Cardiac fibroblast (primary cell): Measurements from ENCODE around the gene CBFA2T3.
A peak's percentile ranks its signal among the peaks of the same experiment; 100 is the strongest.

Experiments used
- DNase-seq, 2 donors: peaks; one replicate each; pipeline versions ENCODE4 v3.0.0 to v3.0.0-alpha.2; 2010; ENCODE audit warnings: low read depth in 2 of 2
- H3K4me3 ChIP-seq, 2 donors: replicated peaks in 1 of 2; 1 replicate in 1 of 2; 2 replicates in 1 of 2; pipeline ENCODE4 v1.5.1; 2011; ENCODE audit warnings: low read depth in 2 of 2, low read length in 2 of 2, mild to moderate bottlenecking in 2 of 2, moderate library complexity in 1 of 2
- TF ChIP-seq, protein P1 (sequence below): IDR thresholded peaks from one replicate; pipeline ENCODE4 v1.5.1; 2011; ENCODE audit warnings: low read depth, mild to moderate bottlenecking, low read length, inconsistent platforms

CBFA2T3 gene

DNA sequence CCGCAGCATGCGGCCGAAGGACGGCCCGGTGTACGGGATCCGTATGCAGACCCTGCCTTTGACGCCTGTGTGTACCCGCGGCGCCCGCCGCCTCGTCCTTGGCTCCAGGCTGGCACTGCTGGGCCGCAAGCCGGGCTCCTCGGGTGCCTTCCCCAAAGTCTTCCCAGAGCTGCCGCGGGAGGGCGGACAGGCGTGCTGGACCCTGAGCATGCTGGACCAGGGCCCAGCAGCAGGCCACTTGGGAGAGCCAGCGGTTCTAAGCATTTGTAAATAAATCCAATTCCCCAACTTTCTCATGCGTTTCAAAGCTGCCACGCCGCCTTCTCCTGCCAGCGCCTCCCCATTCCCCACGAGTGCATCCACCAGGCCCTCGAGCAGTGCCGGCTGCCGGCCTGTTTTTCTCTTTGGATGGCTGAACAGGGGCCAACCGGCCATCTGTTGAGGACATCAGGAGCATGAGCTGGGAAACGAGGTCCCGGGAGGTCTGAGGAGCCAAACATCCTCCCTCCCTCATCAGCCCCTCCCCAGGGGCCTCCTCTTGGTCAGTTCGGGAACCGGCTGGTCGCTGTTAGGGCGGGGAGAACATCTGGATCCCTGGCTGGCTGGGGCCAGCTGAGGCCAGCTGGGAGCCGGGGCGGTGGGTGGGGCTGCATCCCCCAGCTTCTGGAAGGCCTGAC lies 90.0 kb downstream of the CBFA2T3 start:
- no peak overlapping the region for H3K4me3 ChIP-seq
- peak; percentile 48 to 60 for DNase-seq
- TF ChIP-seq, protein P1, sequence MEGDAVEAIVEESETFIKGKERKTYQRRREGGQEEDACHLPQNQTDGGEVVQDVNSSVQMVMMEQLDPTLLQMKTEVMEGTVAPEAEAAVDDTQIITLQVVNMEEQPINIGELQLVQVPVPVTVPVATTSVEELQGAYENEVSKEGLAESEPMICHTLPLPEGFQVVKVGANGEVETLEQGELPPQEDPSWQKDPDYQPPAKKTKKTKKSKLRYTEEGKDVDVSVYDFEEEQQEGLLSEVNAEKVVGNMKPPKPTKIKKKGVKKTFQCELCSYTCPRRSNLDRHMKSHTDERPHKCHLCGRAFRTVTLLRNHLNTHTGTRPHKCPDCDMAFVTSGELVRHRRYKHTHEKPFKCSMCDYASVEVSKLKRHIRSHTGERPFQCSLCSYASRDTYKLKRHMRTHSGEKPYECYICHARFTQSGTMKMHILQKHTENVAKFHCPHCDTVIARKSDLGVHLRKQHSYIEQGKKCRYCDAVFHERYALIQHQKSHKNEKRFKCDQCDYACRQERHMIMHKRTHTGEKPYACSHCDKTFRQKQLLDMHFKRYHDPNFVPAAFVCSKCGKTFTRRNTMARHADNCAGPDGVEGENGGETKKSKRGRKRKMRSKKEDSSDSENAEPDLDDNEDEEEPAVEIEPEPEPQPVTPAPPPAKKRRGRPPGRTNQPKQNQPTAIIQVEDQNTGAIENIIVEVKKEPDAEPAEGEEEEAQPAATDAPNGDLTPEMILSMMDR = peak; percentile 16

DNA sequence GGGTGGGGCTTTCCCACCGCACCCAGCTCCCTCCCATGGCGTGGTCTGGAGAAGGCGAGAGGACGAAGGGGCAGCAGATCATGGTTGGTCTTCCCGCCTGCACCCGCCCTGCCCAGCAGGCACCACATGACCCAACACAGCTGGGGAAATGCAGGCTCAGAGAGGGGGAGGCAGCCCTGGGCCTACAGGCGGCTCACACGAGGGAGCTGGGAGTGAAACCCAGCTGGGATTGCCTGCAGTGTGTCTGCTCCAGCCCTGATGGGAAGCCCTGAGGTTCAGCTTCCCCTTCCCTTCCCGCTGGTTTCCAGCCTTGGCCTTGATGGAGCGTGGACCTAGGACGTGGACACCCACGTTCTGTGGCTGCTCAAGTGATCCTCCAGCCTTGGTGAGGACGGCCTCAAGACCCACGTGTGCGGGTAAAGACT lies 90.6 kb downstream of the CBFA2T3 start:
- TF ChIP-seq, protein P1 = no peak
- no peak overlapping the region for H3K4me3 ChIP-seq
- peak in 1 of 2 donors; percentile 4 for DNase-seq

DNA sequence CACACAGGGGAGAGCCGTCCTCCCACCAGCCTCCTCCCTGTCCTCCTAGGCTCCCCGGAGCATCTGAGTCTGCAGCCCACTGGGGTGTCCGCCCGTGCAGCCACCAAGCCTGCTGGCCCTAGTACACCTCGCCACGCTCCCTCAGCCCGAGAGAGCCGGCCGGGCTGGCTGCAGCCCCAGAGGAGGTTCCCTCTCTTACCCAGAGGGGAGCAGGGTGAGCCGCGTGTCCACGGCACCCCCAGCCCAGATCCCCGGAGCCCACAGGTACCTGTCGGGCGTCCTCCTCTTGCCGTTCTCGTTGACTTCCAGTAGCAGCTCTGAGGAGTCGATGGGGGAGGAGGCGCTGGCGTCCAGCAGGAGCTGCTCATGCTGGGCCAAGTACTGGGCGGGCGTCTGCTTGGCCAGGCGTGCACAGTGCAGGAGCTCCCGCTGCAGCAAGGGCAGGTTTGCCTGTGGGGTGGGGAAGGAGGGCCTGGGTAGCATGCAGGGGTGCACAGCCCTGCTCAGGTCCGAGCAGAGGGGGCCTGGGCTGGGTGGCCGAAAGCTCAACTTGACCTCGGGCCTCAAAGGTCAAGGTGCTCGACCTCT lies 91.2 kb downstream of the CBFA2T3 start:
- no peak overlapping the region for H3K4me3 ChIP-seq
- DNase-seq = no peak
- TF ChIP-seq, protein P1 = no peak

DNA sequence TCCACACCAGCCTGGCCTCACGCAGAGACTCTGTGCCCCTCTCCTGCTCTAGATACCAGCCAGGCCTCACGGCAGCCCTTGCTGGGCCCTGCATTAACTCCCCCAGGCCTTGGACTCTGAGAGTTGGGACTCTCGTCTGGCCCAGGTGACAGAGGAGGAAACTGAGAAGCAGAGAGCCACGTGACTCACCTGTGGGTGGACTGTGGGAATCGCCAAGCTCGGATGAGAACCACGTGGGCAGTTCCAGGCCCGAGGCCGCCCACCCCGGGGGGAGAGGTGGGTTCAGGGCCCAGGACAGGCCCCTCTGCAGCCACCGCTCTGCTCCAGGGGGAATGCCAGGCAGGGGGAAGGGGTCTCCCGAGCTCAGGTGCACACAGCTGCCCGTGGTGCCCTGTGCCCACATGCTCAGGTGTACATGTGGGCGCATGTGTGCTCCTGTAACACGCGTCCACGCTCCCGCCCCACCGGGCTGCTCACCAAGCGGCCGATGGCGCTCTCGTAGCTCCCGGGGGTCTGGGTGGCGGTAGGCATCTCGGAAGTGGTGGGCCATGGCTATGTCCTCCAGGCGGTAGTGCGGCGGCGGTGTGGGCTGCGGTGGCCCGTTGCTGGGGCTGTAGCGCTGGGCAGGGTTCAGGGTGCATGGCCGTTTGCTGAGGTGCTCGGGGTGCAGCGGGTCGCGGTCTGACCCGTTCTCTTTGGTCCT lies 92.3 kb downstream of the CBFA2T3 start:
- TF ChIP-seq, protein P1 = no peak
- no peak overlapping the region for H3K4me3 ChIP-seq
- no peak for DNase-seq

DNA sequence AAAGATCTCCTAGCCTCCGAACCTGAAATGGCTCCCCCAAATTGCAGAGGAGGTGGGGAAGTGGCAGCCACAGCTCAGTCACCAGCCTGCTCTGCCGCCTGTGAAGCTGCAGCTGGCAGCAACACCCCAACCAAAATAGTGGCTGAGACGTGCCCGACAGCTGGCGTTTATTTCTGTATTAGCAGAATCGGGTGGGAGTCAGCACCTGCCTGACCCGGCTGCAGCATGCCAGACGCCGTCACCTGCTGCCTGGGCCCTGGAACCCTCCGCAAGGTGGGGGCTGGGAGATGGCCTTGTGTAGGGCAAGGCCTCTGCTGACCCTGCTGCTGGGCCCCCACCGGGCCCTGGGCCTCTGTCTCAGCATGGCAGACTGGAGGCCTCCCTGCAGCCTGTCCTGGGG lies 93.1 kb downstream of the CBFA2T3 start:
- DNase-seq = no peak
- H3K4me3 ChIP-seq = no peak overlapping the region
- TF ChIP-seq, protein P1 = no peak

DNA sequence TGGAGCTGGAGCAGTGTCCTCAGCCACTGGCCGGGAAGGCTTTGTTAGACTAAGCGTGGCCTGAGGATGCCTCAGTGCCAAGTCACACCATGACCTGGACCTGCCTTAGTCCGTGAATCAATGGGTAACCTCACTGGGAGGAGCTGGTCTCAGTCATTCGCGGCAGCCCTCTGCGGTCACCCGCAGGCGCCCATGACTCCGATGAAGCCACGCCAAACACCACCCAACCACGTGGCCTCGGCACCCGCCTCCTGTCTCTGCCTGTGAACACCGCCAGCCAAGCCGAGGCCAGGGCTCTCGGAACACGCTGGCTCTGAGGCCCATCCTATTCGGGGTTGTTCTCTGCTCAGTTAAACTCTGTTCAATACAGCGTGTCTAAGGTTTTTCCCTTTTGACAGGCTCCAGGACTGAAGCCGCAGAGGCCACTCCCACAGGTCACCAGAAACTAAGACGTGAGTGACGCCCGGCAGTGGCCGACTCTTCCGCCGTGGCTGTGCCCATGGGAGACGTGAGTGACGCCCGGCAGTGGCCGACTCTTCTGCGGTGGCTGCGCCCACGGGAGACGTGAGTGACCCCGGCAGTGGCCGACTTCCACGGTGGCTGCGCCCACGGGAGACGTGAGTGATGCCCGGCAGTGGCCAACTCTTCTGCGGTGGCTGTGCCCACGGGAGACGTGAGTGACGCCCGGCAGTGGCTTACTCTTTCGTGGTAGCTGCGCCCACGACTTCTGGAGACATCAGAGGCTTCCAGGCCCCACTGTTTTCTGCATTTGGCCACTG lies 93.7 kb downstream of the CBFA2T3 start:
- DNase-seq = no peak
- TF ChIP-seq, protein P1 = no peak
- no peak overlapping the region for H3K4me3 ChIP-seq
